HG03060 (cell line): Measurements from ENCODE around the gene LAMB4.

Experiments used
- ATAC-seq: cut with Tn5 transposase; IDR thresholded peaks from one replicate; pipeline ENCODE4 v1.9.1; 2021; ENCODE audit warnings: low read depth, moderate number of reproducible peaks; ENCODE audit not compliant: unreplicated experiment

The LAMB4 gene

GRCh38 chr7:108109221-108109908 is 20.8 kb downstream of the LAMB4 start:
- no peak for ATAC-seq

- no peak for ATAC-seq
These were observed 22.0 kb downstream of the LAMB4 start for GRCh38 chr7:108108131-108108530.

GRCh38 chr7:108104324-108104723 is 25.8 kb downstream of the LAMB4 start:
- ATAC-seq, result no peak

- ATAC-seq, result no peak
These were observed 26.4 kb downstream of the LAMB4 start for GRCh38 chr7:108103558-108104298.

- no peak for ATAC-seq
These were observed 27.4 kb downstream of the LAMB4 start for GRCh38 chr7:108102671-108103312.

- ATAC-seq, result no peak
These were observed 28.4 kb downstream of the LAMB4 start for GRCh38 chr7:108101759-108102158.

GRCh38 chr7:108099713-108100112 is 30.4 kb downstream of the LAMB4 start:
- no peak for ATAC-seq

GRCh38 chr7:108097703-108098102 is 32.5 kb downstream of the LAMB4 start:
- no peak for ATAC-seq

- ATAC-seq, result no peak
These were observed 33.2 kb downstream of the LAMB4 start for GRCh38 chr7:108096996-108097395.

GRCh38 chr7:108094933-108095710 is 35.0 kb downstream of the LAMB4 start:
- ATAC-seq, result peak; percentile 55

GRCh38 chr7:108094346-108094745 is 35.8 kb downstream of the LAMB4 start:
- ATAC-seq, result no peak

GRCh38 chr7:108093851-108094331 is 36.3 kb downstream of the LAMB4 start:
- ATAC-seq, result no peak

GRCh38 chr7:108093341-108093740 is 36.8 kb downstream of the LAMB4 start:
- ATAC-seq, result no peak

- no peak for ATAC-seq
These were observed 38.7 kb downstream of the LAMB4 start for GRCh38 chr7:108091461-108091831.

GRCh38 chr7:108090791-108091460 is 39.2 kb downstream of the LAMB4 start:
- ATAC-seq, result no peak

GRCh38 chr7:108089381-108089780 is 40.8 kb downstream of the LAMB4 start:
- ATAC-seq, result no peak

GRCh38 chr7:108088729-108089128 is 41.4 kb downstream of the LAMB4 start:
- no peak for ATAC-seq

- ATAC-seq, result no peak
These were observed 42.4 kb downstream of the LAMB4 start for GRCh38 chr7:108087778-108088177.

GRCh38 chr7:108086962-108087361 is 43.2 kb downstream of the LAMB4 start:
- ATAC-seq, result no peak

- no peak for ATAC-seq
These were observed 43.6 kb downstream of the LAMB4 start for GRCh38 chr7:108086546-108086945.
